Measurements from ENCODE around the gene NKD2.

The NKD2 gene

GRCh38 chr5:1075555-1075881, 66.9 kb downstream of the NKD2 start:
- no peaks in the 10 kb centered on the region for H3F3A ChIP-seq (ENCODE audit: insufficient read depth, low read length)
- H3K9me2 ChIP-seq (ENCODE audit: low read depth, low read length): no peaks in the 10 kb centered on the region
- H3K79me2 ChIP-seq (ENCODE audit: insufficient read depth, low read length): no peaks in the 10 kb centered on the region
- no peaks in the 10 kb centered on the region for H3K9me3 ChIP-seq (ENCODE audit: low read length)
- no peaks in the 10 kb centered on the region; the same call in 1 of the 2 replicates for H3K27me3 ChIP-seq (ENCODE audit: insufficient read depth, low read length)
- H3K4me3 ChIP-seq (ENCODE audit: low read depth, low read length, poor library complexity, severe bottlenecking): no peak overlapping the region
- no peaks in the 10 kb centered on the region for H4K20me1 ChIP-seq (ENCODE audit: insufficient read depth, low read length)
- H3K9ac ChIP-seq (ENCODE audit: low read length): no peak overlapping the region
- H3K36me3 ChIP-seq (ENCODE audit: insufficient read depth, low read length): no peaks in the 10 kb centered on the region
- no peaks in the 10 kb centered on the region for H3K4me1 ChIP-seq (ENCODE audit: insufficient read depth, low read length, severe bottlenecking)
- no peak overlapping the region for H2AFZ ChIP-seq (ENCODE audit: low read length)
- no peak for TF ChIP-seq EZH2 (IDR thresholded peaks at IDR 0.05; ENCODE audit: borderline replicate concordance, low read length)
- TF ChIP-seq CTCF (IDR thresholded peaks at IDR 0.05; ENCODE audit: low read length): no peak
- no peak overlapping the region for H3K27ac ChIP-seq (ENCODE audit: low read depth, low read length, poor library complexity, severe bottlenecking)
- H3K4me2 ChIP-seq (ENCODE audit: low read length): no peak overlapping the region

- Histone ChIP-seq H3K4me1 (ENCODE audit: insufficient read depth, low read length, severe bottlenecking) (no peaks in the 10 kb centered on the region), H3K9me3 (ENCODE audit: low read length) (no peaks in the 10 kb centered on the region)
Observed at GRCh38 chr5:1075931-1076330, 67.3 kb downstream of the NKD2 start.

GRCh38 chr5:1076406-1076805, 67.8 kb downstream of the NKD2 start:
- no peaks in the 10 kb centered on the region for H3K9me3 ChIP-seq (ENCODE audit: low read length)
- TF ChIP-seq EZH2 (IDR thresholded peaks at IDR 0.05; ENCODE audit: borderline replicate concordance, low read length) (no peak), CTCF (IDR thresholded peaks at IDR 0.05; ENCODE audit: low read length) (no peak)
- no peaks in the 10 kb centered on the region for H3F3A ChIP-seq (ENCODE audit: insufficient read depth, low read length)
- H4K20me1 ChIP-seq (ENCODE audit: insufficient read depth, low read length): no peaks in the 10 kb centered on the region
- no peaks in the 10 kb centered on the region; the same call in 1 of the 2 replicates for H3K27me3 ChIP-seq (ENCODE audit: insufficient read depth, low read length)
- H3K9me2 ChIP-seq (ENCODE audit: low read depth, low read length): no peaks in the 10 kb centered on the region
- H3K79me2 ChIP-seq (ENCODE audit: insufficient read depth, low read length): no peaks in the 10 kb centered on the region
- H3K4me3 ChIP-seq (ENCODE audit: low read depth, low read length, poor library complexity, severe bottlenecking): no peak overlapping the region
- no peaks in the 10 kb centered on the region for H3K36me3 ChIP-seq (ENCODE audit: insufficient read depth, low read length)
- no peak overlapping the region for H3K9ac ChIP-seq (ENCODE audit: low read length)
- no peaks in the 10 kb centered on the region for H3K4me1 ChIP-seq (ENCODE audit: insufficient read depth, low read length, severe bottlenecking)
- no peak overlapping the region for H3K4me2 ChIP-seq (ENCODE audit: low read length)
- no peak overlapping the region for H2AFZ ChIP-seq (ENCODE audit: low read length)
- no peak overlapping the region for H3K27ac ChIP-seq (ENCODE audit: low read depth, low read length, poor library complexity, severe bottlenecking)

More at GRCh38 chr5:1075931-1076330, 67.3 kb downstream of the NKD2 start:
- no peaks in the 10 kb centered on the region for H3F3A ChIP-seq (ENCODE audit: insufficient read depth, low read length)
- no peaks in the 10 kb centered on the region for H3K36me3 ChIP-seq (ENCODE audit: insufficient read depth, low read length)
- H2AFZ ChIP-seq (ENCODE audit: low read length): no peak overlapping the region
- H3K4me3 ChIP-seq (ENCODE audit: low read depth, low read length, poor library complexity, severe bottlenecking): no peak overlapping the region
- no peaks in the 10 kb centered on the region for H3K79me2 ChIP-seq (ENCODE audit: insufficient read depth, low read length)
- TF ChIP-seq EZH2 (IDR thresholded peaks at IDR 0.05; ENCODE audit: borderline replicate concordance, low read length) (no peak), CTCF (IDR thresholded peaks at IDR 0.05; ENCODE audit: low read length) (no peak)
- no peaks in the 10 kb centered on the region for H3K9me2 ChIP-seq (ENCODE audit: low read depth, low read length)
- no peak overlapping the region for H3K4me2 ChIP-seq (ENCODE audit: low read length)
- H3K27me3 ChIP-seq (ENCODE audit: insufficient read depth, low read length): no peaks in the 10 kb centered on the region; the same call in 1 of the 2 replicates
- no peak overlapping the region for H3K27ac ChIP-seq (ENCODE audit: low read depth, low read length, poor library complexity, severe bottlenecking)
- H3K9ac ChIP-seq (ENCODE audit: low read length): no peak overlapping the region
- H4K20me1 ChIP-seq (ENCODE audit: insufficient read depth, low read length): no peaks in the 10 kb centered on the region

Measured in OCI-LY1 (cell line).